ENCODE results near the gene OSBPL6.

Gene OSBPL6

GRCh38 chr2:178282075-178282815 lies 87.9 kb downstream of the OSBPL6 start:
- no peaks in the 10 kb centered on the region for H3F3A ChIP-seq (ENCODE audit: control insufficient read depth, insufficient read depth)
- no peaks in the 10 kb centered on the region for H3K27me3 ChIP-seq (ENCODE audit: control insufficient read depth, low read length)
- H3K9me2 ChIP-seq (replicated peaks; ENCODE audit: control insufficient read depth, low read length) = no peaks in the 10 kb centered on the region
- H3K9me3 ChIP-seq (ENCODE audit: control insufficient read depth, insufficient read depth, low read length) = no peaks in the 10 kb centered on the region
- H3K4me2 ChIP-seq (ENCODE audit: low read length) = no peak overlapping the region
- H3K79me2 ChIP-seq (ENCODE audit: control insufficient read depth, low read length) = no peaks in the 10 kb centered on the region
- no peak overlapping the region for H3K27ac ChIP-seq (ENCODE audit: low read depth, low read length)
- TF ChIP-seq EZH2phosphoT487 (IDR thresholded peaks at IDR 0.05; ENCODE audit: borderline replicate concordance, low read length) (no peak), CTCF (IDR thresholded peaks at IDR 0.05; ENCODE audit: low read depth, low read length, poor library complexity, severe bottlenecking) (no peak)
- H4K20me1 ChIP-seq (ENCODE audit: control insufficient read depth, insufficient read depth, low read depth, low read length) = no peaks in the 10 kb centered on the region
- no peaks in the 10 kb centered on the region for H3K4me1 ChIP-seq (ENCODE audit: control insufficient read depth, low read length)
- no peak overlapping the region for H3K4me3 ChIP-seq (ENCODE audit: low read length)
- no peaks in the 10 kb centered on the region for H3K36me3 ChIP-seq (ENCODE audit: control insufficient read depth, low read length)

- TF ChIP-seq EZH2phosphoT487 (IDR thresholded peaks at IDR 0.05; ENCODE audit: borderline replicate concordance, low read length) = no peak
- Histone ChIP-seq H3K9me2 (replicated peaks; ENCODE audit: control insufficient read depth, low read length) (no peaks in the 10 kb centered on the region), H3K9me3 (ENCODE audit: control insufficient read depth, insufficient read depth, low read length) (no peaks in the 10 kb centered on the region), H3K4me1 (ENCODE audit: control insufficient read depth, low read length) (no peaks in the 10 kb centered on the region), H4K20me1 (ENCODE audit: control insufficient read depth, insufficient read depth, low read depth, low read length) (no peaks in the 10 kb centered on the region), H3K36me3 (ENCODE audit: control insufficient read depth, low read length) (no peaks in the 10 kb centered on the region), H3F3A (ENCODE audit: control insufficient read depth, insufficient read depth) (no peaks in the 10 kb centered on the region), H3K4me3 (ENCODE audit: low read length) (no peak overlapping the region), H3K27ac (ENCODE audit: low read depth, low read length) (no peak overlapping the region), H3K79me2 (ENCODE audit: control insufficient read depth, low read length) (no peaks in the 10 kb centered on the region), H3K4me2 (ENCODE audit: low read length) (no peak overlapping the region), H3K27me3 (ENCODE audit: control insufficient read depth, low read length) (no peaks in the 10 kb centered on the region)
Measured at GRCh38 chr2:178283341-178283918, 89.1 kb downstream of the OSBPL6 start.

GRCh38 chr2:178284613-178285286 lies 90.4 kb downstream of the OSBPL6 start:
- H3K9me3 ChIP-seq (ENCODE audit: control insufficient read depth, insufficient read depth, low read length) = no peaks in the 10 kb centered on the region
- H3K4me2 ChIP-seq (ENCODE audit: low read length) = no peak overlapping the region
- H3K9me2 ChIP-seq (replicated peaks; ENCODE audit: control insufficient read depth, low read length) = no peaks in the 10 kb centered on the region
- no peaks in the 10 kb centered on the region for H3K27me3 ChIP-seq (ENCODE audit: control insufficient read depth, low read length)
- H3K27ac ChIP-seq (ENCODE audit: low read depth, low read length) = no peak overlapping the region
- no peaks in the 10 kb centered on the region for H3K79me2 ChIP-seq (ENCODE audit: control insufficient read depth, low read length)
- H3F3A ChIP-seq (ENCODE audit: control insufficient read depth, insufficient read depth) = no peaks in the 10 kb centered on the region
- TF ChIP-seq EZH2phosphoT487 (IDR thresholded peaks at IDR 0.05; ENCODE audit: borderline replicate concordance, low read length) = no peak
- no peak for TF ChIP-seq CTCF (IDR thresholded peaks at IDR 0.05; ENCODE audit: low read depth, low read length, poor library complexity, severe bottlenecking)
- H3K4me3 ChIP-seq (ENCODE audit: low read length) = no peak overlapping the region
- no peaks in the 10 kb centered on the region for H4K20me1 ChIP-seq (ENCODE audit: control insufficient read depth, insufficient read depth, low read depth, low read length)
- H3K36me3 ChIP-seq (ENCODE audit: control insufficient read depth, low read length) = no peaks in the 10 kb centered on the region
- H3K4me1 ChIP-seq (ENCODE audit: control insufficient read depth, low read length) = no peaks in the 10 kb centered on the region

GRCh38 chr2:178285287-178285615 lies 90.9 kb downstream of the OSBPL6 start:
- no peaks in the 10 kb centered on the region for H3K27me3 ChIP-seq (ENCODE audit: control insufficient read depth, low read length)
- no peaks in the 10 kb centered on the region for H4K20me1 ChIP-seq (ENCODE audit: control insufficient read depth, insufficient read depth, low read depth, low read length)
- H3K79me2 ChIP-seq (ENCODE audit: control insufficient read depth, low read length) = no peaks in the 10 kb centered on the region
- no peak overlapping the region for H3K4me3 ChIP-seq (ENCODE audit: low read length)
- no peak overlapping the region for H3K27ac ChIP-seq (ENCODE audit: low read depth, low read length)
- H3K9me3 ChIP-seq (ENCODE audit: control insufficient read depth, insufficient read depth, low read length) = no peaks in the 10 kb centered on the region
- no peaks in the 10 kb centered on the region for H3K4me1 ChIP-seq (ENCODE audit: control insufficient read depth, low read length)
- no peak overlapping the region for H3K4me2 ChIP-seq (ENCODE audit: low read length)
- no peak for TF ChIP-seq CTCF (IDR thresholded peaks at IDR 0.05; ENCODE audit: low read depth, low read length, poor library complexity, severe bottlenecking)
- no peak for TF ChIP-seq EZH2phosphoT487 (IDR thresholded peaks at IDR 0.05; ENCODE audit: borderline replicate concordance, low read length)
- H3F3A ChIP-seq (ENCODE audit: control insufficient read depth, insufficient read depth) = no peaks in the 10 kb centered on the region
- H3K36me3 ChIP-seq (ENCODE audit: control insufficient read depth, low read length) = no peaks in the 10 kb centered on the region
- no peaks in the 10 kb centered on the region for H3K9me2 ChIP-seq (replicated peaks; ENCODE audit: control insufficient read depth, low read length)
